Progenitor cell of endocrine pancreas (in vitro differentiated cells): Measurements from ENCODE around the gene SLC5A2. TPM values are rescaled to one million over a fixed set of nuclear protein-coding genes. Genes with fewer than 3 reads are reported as not detected.
A peak's percentile ranks its signal among the peaks of the same experiment; 100 is the strongest.

ENCODE experiments used
- DNase-seq: peaks from one replicate; pipeline ENCODE4 v3.0.0; 2021; ENCODE audit warnings: low spot score; ENCODE audit not compliant: unreplicated experiment
- H3K27ac Mint-ChIP-seq: 2 replicates; pipeline ENCODE4 v1.8.0; 2021; ENCODE audit warnings: mild to moderate bottlenecking, moderate library complexity, mixed read lengths
- H3K27me3 Mint-ChIP-seq: 2 replicates; pipeline ENCODE4 v1.8.0; 2021; ENCODE audit warnings: mixed read lengths
- H3K36me3 Mint-ChIP-seq: 2 replicates; pipeline ENCODE4 v1.8.0; 2022; ENCODE audit warnings: mixed read lengths; ENCODE audit not compliant: insufficient read depth
- H3K4me1 Mint-ChIP-seq: 2 replicates; pipeline ENCODE4 v1.8.0; 2021; ENCODE audit warnings: low read depth, mixed read lengths
- H3K4me3 Mint-ChIP-seq: 2 replicates; pipeline ENCODE4 v1.8.0; 2021; ENCODE audit warnings: low read depth, mild to moderate bottlenecking, moderate library complexity, mixed read lengths
- H3K9me3 Mint-ChIP-seq: 2 replicates; pipeline ENCODE4 v1.8.0; 2021; ENCODE audit warnings: low read depth, mixed read lengths
- total RNA-seq: library from RNA; stranded (reverse); gene quantifications from 2 replicates; pipeline ENCODE4 v1.2.1, GENCODE V29; 2021
- TF ChIP-seq, protein P1 (sequence below): fragments of 200-600 bp; sonication (generic); IDR thresholded peaks from one replicate; pipeline ENCODE4 v1.5.0; 2021; ENCODE audit warnings: antibody characterized with exemption, mild to moderate bottlenecking; ENCODE audit not compliant: unreplicated experiment

SLC5A2 gene
- total RNA-seq, 1 donor from 2014 or later, result 0.29 TPM

DNA sequence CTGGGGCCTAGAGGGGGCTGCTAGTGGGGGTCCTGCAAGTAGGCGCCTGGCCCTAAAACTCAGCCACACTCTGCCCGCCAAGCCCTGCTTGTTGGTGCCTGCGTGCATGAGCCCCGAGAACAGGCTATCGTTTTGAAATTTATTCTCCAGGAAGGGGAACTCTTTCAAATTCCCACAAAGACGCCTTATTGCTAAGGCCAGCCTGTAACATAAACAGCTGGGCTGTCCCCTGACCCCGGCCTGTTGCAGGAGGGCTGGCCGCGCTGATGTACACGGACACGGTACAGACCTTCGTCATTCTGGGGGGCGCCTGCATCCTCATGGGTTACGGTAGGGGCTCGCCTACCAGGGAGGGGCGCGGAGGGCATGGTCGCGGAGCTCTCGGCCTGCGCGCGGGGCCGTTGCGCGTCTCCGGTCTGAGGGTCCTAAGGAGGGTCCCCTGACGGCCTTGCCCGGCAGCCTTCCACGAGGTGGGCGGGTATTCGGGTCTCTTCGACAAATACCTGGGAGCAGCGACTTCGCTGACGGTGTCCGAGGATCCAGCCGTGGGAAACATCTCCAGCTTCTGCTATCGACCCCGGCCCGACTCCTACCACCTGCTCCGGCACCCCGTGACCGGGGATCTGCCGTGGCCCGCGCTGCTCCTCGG is 4.3 kb downstream of the SLC5A2 start:
- Mint-ChIP-seq H3K4me3 (peak overlapping the region; percentile 75), H3K9me3 (no peaks in the 10 kb centered on the region), H3K36me3 (peaks cover 9% of the 10 kb centered on the region), H3K27me3 (peaks cover 51% of the 10 kb centered on the region), H3K27ac (no peak overlapping the region), H3K4me1 (peaks cover 14% of the 10 kb centered on the region)
- no peak for DNase-seq
- TF ChIP-seq, protein P1, sequence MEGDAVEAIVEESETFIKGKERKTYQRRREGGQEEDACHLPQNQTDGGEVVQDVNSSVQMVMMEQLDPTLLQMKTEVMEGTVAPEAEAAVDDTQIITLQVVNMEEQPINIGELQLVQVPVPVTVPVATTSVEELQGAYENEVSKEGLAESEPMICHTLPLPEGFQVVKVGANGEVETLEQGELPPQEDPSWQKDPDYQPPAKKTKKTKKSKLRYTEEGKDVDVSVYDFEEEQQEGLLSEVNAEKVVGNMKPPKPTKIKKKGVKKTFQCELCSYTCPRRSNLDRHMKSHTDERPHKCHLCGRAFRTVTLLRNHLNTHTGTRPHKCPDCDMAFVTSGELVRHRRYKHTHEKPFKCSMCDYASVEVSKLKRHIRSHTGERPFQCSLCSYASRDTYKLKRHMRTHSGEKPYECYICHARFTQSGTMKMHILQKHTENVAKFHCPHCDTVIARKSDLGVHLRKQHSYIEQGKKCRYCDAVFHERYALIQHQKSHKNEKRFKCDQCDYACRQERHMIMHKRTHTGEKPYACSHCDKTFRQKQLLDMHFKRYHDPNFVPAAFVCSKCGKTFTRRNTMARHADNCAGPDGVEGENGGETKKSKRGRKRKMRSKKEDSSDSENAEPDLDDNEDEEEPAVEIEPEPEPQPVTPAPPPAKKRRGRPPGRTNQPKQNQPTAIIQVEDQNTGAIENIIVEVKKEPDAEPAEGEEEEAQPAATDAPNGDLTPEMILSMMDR, result no peak

DNA sequence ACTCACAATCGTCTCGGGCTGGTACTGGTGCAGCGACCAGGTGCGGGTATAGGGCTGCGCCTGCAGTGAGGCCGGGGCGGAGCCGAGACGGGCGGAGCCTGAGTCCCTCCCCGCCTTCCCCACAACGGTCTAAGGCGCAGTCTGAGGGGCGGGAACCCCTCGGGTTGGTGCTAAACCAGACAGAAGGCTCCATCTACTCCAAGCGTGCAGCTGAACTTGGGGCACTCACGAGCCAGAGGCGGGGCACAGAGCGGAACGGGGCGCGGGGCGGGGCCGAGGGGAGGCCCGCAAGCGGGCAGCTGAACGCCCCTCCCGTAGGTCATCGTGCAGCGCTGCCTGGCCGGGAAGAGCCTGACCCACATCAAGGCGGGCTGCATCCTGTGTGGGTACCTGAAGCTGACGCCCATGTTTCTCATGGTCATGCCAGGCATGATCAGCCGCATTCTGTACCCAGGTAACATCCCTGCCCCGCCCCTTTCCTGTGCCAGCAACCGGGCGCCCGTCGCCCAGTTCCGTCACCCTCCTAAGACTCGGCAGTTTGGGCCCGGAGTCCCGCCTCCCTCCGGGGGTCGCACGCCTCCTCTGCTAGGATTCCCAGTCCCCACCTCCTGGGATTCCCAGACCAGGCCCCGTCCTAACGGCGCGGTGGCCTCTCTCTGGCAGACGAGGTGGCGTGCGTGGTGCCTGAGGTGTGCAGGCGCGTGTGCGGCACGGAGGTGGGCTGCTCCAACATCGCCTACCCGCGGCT is 5.0 kb downstream of the SLC5A2 start:
- Mint-ChIP-seq H3K36me3 (peaks cover 11% of the 10 kb centered on the region), H3K4me1 (peaks cover 14% of the 10 kb centered on the region), H3K9me3 (no peaks in the 10 kb centered on the region), H3K27ac (no peak overlapping the region), H3K4me3 (peak overlapping the region; percentile 75), H3K27me3 (peaks cover 44% of the 10 kb centered on the region)
- TF ChIP-seq, protein P1, result no peak
- peak; percentile 30 for DNase-seq

GRCh38 chr16:31488468-31489297 is 5.8 kb downstream of the SLC5A2 start:
- TF ChIP-seq, protein P1, result no peak
- H3K36me3 Mint-ChIP-seq, result peaks cover 17% of the 10 kb centered on the region
- DNase-seq, result no peak
- no peaks in the 10 kb centered on the region for H3K9me3 Mint-ChIP-seq
- H3K27me3 Mint-ChIP-seq, result peaks cover 42% of the 10 kb centered on the region
- peaks cover 14% of the 10 kb centered on the region for H3K4me1 Mint-ChIP-seq
- H3K4me3 Mint-ChIP-seq, result no peak overlapping the region
- no peak overlapping the region for H3K27ac Mint-ChIP-seq

DNA sequence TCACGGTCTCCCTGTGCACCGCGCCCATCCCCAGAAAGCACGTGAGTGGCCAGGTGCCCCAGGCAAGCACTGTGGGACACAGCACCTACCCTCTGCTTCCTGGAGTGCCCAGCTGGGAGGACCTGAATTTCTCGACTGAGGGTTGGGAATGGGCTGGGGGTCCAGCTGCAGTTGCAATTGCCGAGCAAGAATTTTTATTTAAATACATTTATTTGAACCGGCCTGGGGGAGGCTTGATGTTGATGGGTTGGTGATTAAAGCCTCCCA is 6.3 kb downstream of the SLC5A2 start:
- Mint-ChIP-seq H3K27me3 (peaks cover 42% of the 10 kb centered on the region), H3K4me1 (peaks cover 13% of the 10 kb centered on the region), H3K36me3 (peaks cover 17% of the 10 kb centered on the region), H3K27ac (no peak overlapping the region), H3K4me3 (no peak overlapping the region), H3K9me3 (no peaks in the 10 kb centered on the region)
- no peak for DNase-seq
- TF ChIP-seq, protein P1, result no peak
